GM18498 (cell line): ENCODE results near the gene CNTRL.
A peak's percentile ranks its signal among the peaks of the same experiment; 100 is the strongest.
"Not testable (repeated sequence)": the region's sequence is repeated elsewhere in the genome, so short reads cannot be mapped to it uniquely, and the experiment has no call there.

Experiments
- ATAC-seq: cut with Tn5 transposase; IDR thresholded peaks from one replicate; pipeline ENCODE4 v1.9.1; 2021; ENCODE audit warnings: mild to moderate bottlenecking, moderate library complexity; ENCODE audit not compliant: unreplicated experiment

The CNTRL gene

DNA sequence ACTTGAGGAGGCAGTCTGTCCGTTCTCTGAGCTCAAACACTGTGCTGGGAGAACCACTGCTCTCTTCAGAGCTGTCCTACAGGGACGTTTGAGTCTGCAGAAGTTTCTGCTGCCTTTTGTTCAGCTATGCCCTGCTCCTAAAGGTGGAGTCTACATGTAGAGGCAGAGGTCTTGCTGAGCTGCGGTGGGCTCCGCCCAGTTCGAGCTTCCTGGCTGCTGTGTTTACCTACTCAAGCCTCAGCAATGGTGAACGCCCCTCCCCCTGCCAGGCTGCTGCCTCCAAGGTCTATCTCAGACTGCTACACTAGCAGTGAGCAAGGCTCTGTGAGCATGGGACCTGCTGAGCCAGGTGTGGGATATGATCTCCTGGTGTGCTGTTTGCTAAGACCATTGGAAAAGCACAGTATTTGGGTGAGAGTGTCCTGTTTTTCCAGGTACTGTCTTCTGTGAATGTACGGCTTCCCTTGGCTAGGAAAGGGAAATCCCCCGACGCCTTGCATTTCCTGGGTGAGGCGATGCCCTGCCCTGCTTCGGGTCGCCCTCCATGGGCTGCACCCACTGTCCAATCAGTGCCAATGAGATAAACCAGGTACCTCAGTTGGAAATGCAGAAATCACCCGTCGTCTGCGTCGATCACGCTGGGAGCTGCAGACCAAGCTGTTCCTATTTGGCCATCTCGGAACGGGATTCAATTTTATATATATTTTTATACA lies 58.5 kb downstream of the CNTRL start:
- no peak for ATAC-seq

- no peak for ATAC-seq
Measured at GRCh38 chr9:121135642-121136041, 60.9 kb downstream of the CNTRL start.

DNA sequence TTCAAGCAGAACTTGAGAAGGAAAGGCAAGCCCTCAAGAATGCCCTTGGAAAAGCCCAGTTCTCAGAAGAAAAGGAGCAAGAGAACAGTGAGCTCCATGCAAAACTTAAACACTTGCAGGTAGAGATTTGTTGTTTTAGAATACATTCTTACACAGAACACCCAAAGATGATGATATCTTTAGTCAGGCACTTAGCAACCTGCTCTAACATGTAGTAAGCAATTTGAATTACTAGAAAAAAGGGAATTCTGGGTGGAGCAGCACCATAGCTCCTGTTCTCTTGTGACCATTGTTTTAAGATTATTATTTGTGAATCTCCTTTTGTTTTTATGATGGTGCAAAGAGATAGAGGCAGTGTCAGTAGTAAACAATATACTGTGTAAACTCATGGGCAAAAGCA lies 63.8 kb downstream of the CNTRL start:
- ATAC-seq: no peak

DNA sequence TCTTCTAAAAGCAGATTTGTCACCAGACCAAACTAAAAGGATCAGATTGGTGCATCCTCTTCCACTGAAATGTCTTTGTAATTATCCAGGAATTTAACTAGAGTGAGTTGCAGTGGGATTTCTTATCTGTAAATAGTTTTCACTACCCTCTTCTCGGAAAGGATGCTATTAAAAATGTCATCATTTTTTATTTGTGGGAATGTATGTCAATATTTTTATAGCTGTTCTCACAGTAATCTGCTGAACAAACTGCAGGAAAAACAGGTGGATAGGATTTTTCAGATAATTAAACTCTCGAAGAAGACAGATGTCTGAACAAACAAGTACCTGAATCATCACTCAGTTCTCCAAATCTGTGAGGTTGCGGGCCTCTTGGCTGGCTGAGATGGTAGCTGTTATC lies 64.2 kb downstream of the CNTRL start:
- no peak for ATAC-seq

DNA sequence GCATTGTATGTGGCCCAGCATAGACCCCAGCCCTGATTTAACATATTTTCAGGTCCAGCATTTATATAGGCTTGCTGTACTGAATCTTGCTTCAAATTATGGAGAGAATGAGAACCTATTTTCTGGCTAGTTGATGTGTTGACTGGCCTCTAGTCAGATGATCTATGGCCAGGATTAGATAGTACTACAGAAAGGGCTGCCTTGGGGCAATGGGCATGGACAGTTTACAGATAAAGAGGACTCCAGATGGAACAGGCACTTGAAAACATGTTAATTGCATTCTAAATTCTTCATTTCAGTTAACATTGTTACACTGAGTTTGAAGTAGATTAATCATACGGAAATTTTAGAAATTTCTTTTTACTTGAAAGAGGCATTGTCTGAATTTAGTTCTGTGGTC lies 65.4 kb downstream of the CNTRL start:
- no peak for ATAC-seq

DNA sequence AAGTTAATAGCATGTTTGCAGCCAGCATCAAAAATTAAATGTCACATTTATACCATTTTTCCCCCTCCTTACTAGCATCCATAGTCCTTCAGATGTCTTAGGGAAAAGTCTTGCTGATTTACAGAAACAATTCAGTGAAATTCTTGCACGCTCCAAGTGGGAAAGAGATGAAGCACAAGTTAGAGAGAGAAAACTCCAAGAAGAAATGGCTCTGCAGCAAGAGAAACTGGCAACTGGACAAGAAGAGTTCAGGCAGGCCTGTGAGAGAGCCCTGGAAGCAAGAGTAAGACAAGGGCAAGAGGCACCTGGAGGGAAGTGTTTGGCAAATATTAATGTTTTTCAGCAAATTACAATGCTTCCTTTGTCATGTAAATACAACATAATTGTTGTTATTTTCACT lies 66.6 kb downstream of the CNTRL start:
- no peak for ATAC-seq

DNA sequence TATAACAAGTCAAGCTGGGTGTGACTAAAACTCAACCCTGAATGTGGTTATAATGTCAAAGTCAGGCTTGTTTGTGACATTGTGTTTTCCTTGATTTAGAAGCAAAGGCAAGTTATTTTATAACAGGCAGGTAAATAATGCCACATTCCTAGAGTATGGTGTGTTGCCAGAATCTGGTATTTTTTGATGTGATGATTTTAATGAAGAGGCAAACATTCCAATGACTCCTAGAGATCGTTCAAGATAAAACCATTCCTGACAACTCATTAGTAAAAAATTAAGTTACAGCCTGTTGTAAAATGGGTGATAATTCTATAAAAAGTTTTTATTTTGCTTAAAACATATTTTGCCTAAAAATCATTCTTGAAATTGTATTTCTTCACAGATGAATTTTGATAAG lies 67.0 kb downstream of the CNTRL start:
- no peak for ATAC-seq

DNA sequence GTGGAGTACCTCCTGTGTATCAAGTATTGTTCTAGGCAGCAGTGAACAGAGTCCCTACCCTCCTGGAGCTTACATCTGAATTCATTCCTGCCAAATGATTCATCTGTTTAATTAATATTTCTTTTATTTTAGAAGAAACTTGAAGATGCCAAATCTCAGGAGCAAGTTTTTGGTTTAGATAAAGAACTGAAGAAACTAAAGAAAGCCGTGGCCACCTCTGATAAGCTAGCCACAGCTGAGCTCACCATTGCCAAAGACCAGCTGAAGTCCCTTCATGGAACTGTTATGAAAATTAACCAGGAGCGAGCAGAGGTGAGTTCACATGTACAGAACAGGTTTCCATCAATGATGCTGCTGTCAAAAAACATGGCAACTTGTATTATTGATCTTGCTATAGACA lies 69.0 kb downstream of the CNTRL start:
- no peak for ATAC-seq

DNA sequence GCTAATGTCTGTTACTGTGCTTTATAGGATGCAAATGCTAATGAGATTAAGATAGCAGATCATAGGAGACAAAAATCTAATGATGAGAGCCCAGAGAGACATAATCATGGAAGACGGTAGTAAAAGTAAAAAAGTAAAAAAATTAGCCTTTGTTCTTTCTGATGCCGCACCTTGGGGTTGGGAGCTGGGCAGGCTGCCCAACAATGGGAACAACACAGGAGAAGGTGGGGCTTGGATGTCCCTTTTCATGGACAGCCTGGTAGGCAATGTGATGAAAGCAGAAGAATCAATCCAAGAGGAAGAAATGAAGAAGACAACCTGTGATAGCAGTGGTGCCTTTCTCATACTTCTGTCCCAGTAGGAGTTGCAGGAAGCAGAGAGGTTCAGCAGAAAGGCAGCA lies 69.7 kb downstream of the CNTRL start:
- no peak for ATAC-seq

- ATAC-seq: no peak
Measured at GRCh38 chr9:121150188-121150587, 75.4 kb downstream of the CNTRL start.

DNA sequence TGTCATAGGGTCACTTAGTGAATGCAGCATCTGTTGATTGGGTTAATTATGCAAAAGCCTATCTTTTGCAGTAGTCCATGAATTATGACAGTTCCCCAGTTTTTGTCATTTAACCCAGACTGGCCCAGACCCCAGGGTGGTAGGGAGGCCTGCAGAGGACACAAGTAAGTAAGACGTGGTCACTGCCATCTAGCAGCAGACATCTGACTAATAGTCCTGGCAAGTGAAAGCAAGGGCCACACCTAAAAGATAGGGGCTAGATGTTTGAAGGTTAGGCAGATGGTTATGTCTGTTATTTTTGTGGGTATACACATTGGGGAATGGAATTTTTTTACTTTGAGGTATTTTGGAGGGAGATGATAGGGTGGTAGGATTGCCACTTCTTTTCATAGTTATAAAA lies 78.9 kb downstream of the CNTRL start:
- no peak for ATAC-seq

DNA sequence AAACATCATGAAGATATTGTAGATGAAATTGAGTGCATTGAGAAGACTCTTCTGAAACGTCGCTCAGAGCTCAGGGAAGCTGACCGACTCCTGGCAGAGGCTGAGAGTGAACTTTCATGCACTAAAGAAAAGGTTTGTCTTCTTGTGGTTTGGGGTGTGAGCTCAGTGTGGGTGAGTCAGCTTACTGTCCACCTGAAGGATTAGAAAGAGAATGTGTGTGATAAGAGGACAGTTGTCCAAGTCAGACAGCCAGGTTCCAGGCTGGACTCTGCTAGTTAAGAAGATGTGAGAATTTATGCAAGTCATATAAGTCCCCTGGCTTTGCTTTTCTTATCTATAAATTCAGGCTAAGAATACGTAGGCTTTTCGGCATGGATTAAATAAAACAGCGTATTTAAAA lies 80.0 kb downstream of the CNTRL start:
- no peak for ATAC-seq

- ATAC-seq: peak; percentile 85
Measured at GRCh38 chr9:121156263-121156731, 81.5 kb downstream of the CNTRL start.

DNA sequence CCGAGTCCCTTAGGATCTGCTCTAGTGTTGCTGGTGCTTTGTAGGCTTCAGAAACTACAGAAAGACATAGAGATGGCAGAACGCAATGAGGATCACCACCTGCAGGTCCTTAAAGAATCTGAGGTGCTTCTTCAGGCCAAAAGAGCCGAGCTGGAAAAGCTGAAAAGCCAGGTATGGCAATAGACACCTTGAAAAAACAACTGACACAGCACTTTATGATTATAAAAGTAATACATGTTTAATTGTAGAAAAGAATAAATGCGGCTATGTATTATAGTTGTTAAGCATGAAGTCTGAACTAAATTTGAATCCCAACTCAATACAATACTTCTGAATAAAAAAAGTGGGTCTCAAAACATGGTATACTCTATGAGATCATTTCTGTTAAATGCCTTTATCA lies 83.2 kb downstream of the CNTRL start:
- no peak for ATAC-seq

DNA sequence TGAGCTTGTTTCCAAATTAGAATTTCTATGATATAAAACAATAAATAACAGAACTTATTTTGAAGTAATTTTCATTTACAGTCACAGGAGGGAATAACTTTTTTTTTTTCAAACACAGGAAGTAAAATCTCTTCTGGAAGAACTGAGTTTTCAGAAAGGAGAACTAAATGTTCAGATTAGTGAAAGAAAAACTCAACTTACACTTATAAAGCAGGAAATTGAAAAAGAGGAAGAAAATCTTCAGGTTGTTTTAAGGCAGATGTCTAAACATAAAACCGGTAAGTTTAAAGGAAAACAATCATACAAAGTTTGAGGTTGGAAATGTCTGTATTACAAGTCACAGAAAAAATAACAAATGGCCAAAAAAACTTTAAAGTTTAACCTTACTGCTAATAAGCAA lies 85.3 kb downstream of the CNTRL start:
- ATAC-seq: no peak

DNA sequence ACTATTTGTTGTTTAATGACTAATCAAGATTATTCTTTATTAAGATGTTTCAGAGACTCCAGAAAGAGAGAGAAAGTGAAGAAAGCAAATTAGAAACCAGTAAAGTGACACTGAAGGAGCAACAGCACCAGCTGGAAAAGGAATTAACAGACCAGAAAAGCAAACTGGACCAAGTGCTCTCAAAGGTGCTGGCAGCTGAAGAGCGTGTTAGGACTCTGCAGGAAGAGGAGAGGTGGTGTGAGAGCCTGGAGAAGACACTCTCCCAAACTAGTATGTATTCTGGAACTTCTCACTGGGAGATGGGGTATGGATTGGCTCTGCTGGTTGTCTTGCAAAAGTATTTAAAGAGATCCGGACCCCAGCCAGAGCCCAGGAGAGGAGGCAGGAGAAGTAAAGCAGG lies 93.3 kb downstream of the CNTRL start:
- ATAC-seq: no peak

- no peak for ATAC-seq
Measured at GRCh38 chr9:121169094-121169601, 94.4 kb downstream of the CNTRL start.

DNA sequence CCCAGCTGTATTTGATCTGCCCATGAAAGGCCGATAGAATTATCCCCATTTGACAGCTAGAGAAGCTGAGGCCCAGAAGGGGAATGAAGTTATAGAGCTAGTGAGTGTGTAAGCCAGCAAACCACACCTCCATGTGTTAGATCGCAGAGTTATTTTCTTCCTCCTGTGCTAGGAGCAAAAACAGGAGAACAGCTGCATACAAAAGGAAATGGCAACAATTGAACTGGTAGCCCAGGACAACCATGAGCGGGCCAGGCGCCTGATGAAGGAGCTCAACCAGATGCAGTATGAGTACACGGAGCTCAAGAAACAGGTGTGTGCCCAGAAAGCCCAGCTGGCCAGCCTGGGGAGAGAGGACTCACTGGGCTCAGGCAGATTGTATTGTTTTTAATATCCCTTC lies 96.5 kb downstream of the CNTRL start:
- no peak for ATAC-seq

GRCh38 chr9:121172726-121173487 lies 98.2 kb downstream of the CNTRL start:
- ATAC-seq: no peak

- no peak for ATAC-seq
Measured at GRCh38 chr9:121173501-121173900, 98.7 kb downstream of the CNTRL start.

DNA sequence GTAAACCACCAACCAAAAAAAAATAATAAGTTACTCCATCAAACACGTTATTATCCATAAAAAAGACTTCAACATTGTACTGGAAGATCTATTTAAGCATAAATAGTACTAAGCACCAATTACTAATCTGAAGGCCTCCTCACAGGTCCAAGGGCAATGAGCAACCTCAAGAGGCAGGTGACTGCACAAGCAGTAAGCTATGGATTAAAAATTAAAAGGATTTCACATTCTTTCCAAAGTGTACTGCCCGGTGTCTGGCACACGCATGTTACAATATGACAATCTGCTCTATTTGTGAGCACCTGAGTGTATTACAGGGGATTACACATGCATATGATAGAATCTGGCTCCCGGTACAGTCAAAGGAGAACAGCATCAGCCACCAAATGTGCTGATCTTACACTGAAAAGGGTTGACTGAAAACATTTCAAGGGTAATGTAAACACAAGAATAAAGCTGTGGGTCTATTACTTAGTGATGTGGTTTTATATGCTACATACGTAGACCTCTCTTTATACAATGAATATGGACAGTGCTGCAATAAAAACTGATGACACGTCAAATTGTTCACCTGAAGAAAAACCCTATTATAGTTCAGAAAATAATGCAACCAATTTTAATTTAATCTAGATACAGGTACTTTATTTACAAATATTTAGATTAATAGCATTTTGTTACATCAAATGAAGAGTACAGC lies 104.1 kb downstream of the CNTRL start:
- no peak for ATAC-seq

- ATAC-seq: not testable (repeated sequence)
Measured at GRCh38 chr9:121179373-121179721, 104.6 kb downstream of the CNTRL start.
